GM23338 (cell line): ENCODE results near the gene SEC61G. TPM values are rescaled to one million over a fixed set of nuclear protein-coding genes. Genes with fewer than 3 reads are reported as not detected.

Experiments
- ATAC-seq: fragments of 200-7000 bp; cut with Tn5 transposase; 3 replicates; pipeline ENCODE4 v1.9.1; 2020
- DNase-seq: peaks from one replicate; pipeline ENCODE4 v3.0.0-alpha.2; 2015; ENCODE audit warnings: low spot score
- H2AFZ ChIP-seq: fragments of 200-600 bp; sonication (generic); 2 replicates; pipeline ENCODE4 v1.8.0; 2016; ENCODE audit warnings: antibody characterized with exemption, mild to moderate bottlenecking, moderate library complexity
- H3F3A ChIP-seq: fragments of 200-600 bp; sonication (generic); replicated peaks from 2 replicates; pipeline ENCODE4 v1.8.0; 2017; ENCODE audit warnings: antibody characterized with exemption, mixed run types, low read depth
- H3K27ac ChIP-seq: fragments of 200-600 bp; sonication (generic); 2 replicates; pipeline ENCODE4 v1.6.1; 2016; ENCODE audit warnings: low read depth
- H3K27me3 ChIP-seq: fragments of 200-600 bp; sonication (generic); 2 replicates; pipeline ENCODE4 v1.8.0; 2016; ENCODE audit warnings: mild to moderate bottlenecking, mixed run types, moderate library complexity; ENCODE audit not compliant: insufficient read depth
- H3K36me3 ChIP-seq: fragments of 200-600 bp; sonication (generic); 2 replicates; pipeline ENCODE4 v1.8.0; 2016; ENCODE audit warnings: mild to moderate bottlenecking; ENCODE audit not compliant: insufficient read depth
- H3K4me1 ChIP-seq: fragments of 200-600 bp; sonication (generic); 2 replicates; pipeline ENCODE4 v1.8.0; 2016; ENCODE audit warnings: mild to moderate bottlenecking, moderate library complexity; ENCODE audit not compliant: insufficient read depth
- H3K4me2 ChIP-seq: fragments of 200-600 bp; sonication (generic); 2 replicates; pipeline ENCODE4 v1.7.1; 2017; ENCODE audit warnings: mixed run types
- H3K4me3 ChIP-seq: fragments of 200-600 bp; sonication (generic); 2 replicates; pipeline ENCODE4 v1.6.1; 2016; ENCODE audit warnings: mixed run types
- H3K79me2 ChIP-seq: fragments of 200-600 bp; sonication (generic); replicated peaks from 2 replicates; pipeline ENCODE4 v1.8.0; 2017; ENCODE audit warnings: mild to moderate bottlenecking; ENCODE audit not compliant: insufficient read depth
- H3K9me2 ChIP-seq: fragments of 200-600 bp; sonication (generic); 2 replicates; pipeline ENCODE4 v1.8.0; 2017; ENCODE audit not compliant: insufficient read depth
- H4K20me1 ChIP-seq: fragments of 200-600 bp; sonication (generic); replicated peaks from 2 replicates; pipeline ENCODE4 v1.8.0; 2017; ENCODE audit warnings: mild to moderate bottlenecking; ENCODE audit not compliant: insufficient read depth
- H3K27ac Mint-ChIP-seq: 2 replicates; pipeline ENCODE4 v1.8.0; 2020; ENCODE audit warnings: inconsistent platforms, mild to moderate bottlenecking, moderate library complexity, mixed read lengths
- H3K27me3 Mint-ChIP-seq: 3 replicates; pipeline ENCODE4 v1.8.0; 2022; ENCODE audit warnings: low read depth, mild to moderate bottlenecking, moderate library complexity, mixed read lengths, inconsistent platforms; ENCODE audit not compliant: insufficient read depth, poor library complexity
- H3K36me3 Mint-ChIP-seq: 3 replicates; pipeline ENCODE4 v1.8.0; 2021; ENCODE audit warnings: low read depth, mild to moderate bottlenecking, inconsistent platforms, moderate library complexity, mixed read lengths
- H3K4me1 Mint-ChIP-seq: 3 replicates; pipeline ENCODE4 v1.8.0; 2020; ENCODE audit warnings: mild to moderate bottlenecking, inconsistent platforms, mixed read lengths
- H3K4me3 Mint-ChIP-seq: 3 replicates; pipeline ENCODE4 v1.8.0; 2021; ENCODE audit warnings: moderate library complexity, mild to moderate bottlenecking, inconsistent platforms, mixed read lengths
- H3K9me3 Mint-ChIP-seq: 3 replicates; pipeline ENCODE4 v1.8.0; 2020; ENCODE audit warnings: moderate library complexity, mild to moderate bottlenecking, inconsistent platforms, mixed read lengths
- CREB1 ChIP-seq: fragments of 250-450 bp; sonication (Bioruptor Pico); IDR thresholded peaks from 2 replicates; pipeline ENCODE4 v1.5.0; 2020; ENCODE audit warnings: low read depth, mild to moderate bottlenecking, moderate library complexity
- CTCF ChIP-seq, 2 experiments: fragments of 200-600 bp in 1 of 2; sonication (generic) in 1 of 2; conservative IDR thresholded peaks; 2 replicates each; pipeline versions ENCODE4 v1.5.1 to v1.6.1; 2016 to 2017; ENCODE audit warnings: antibody characterized with exemption in 2 of 2, low read depth in 2 of 2, mild to moderate bottlenecking in 2 of 2, moderate library complexity in 1 of 2
- ETS1 ChIP-seq: IDR thresholded peaks from 2 replicates; pipeline ENCODE4 v1.6.1; 2016; ENCODE audit warnings: antibody characterized with exemption
- NANOG ChIP-seq: IDR thresholded peaks from 2 replicates; pipeline ENCODE4 v1.6.1; 2016; ENCODE audit warnings: antibody characterized with exemption, borderline replicate concordance
- polyA plus RNA-seq: library from polyadenylated mRNA; unstranded; fragments of >200 nt; fragmentation: Nextera tagmentation; extraction: Ambion mirVana; gene quantifications from 2 replicates; pipeline ENCODE4 v1.2.1, GENCODE V29; 2016
- total RNA-seq: library from RNA; depleted of rRNA; stranded (reverse); fragments of >200 nt; shearing (Covaris generic); gene quantifications from 2 replicates; pipeline ENCODE4 v1.2.3, GENCODE V29; 2014

SEC61G gene
- total and polyA plus RNA-seq, 2 experiments from 2014 or later = 350 to 497 TPM

GRCh38 chr7:54788664-54789063 lies 29.7 kb upstream of the SEC61G start:
- Histone ChIP-seq H3K4me1 (0 out of 2 replicates have a peak, but pooled peaks cover 4% of the 10 kb centered on the region), H3K4me3 (no peak overlapping the region), H3K27me3 (no peaks in the 10 kb centered on the region), H4K20me1 (no peaks in the 10 kb centered on the region), H3K79me2 (no peaks in the 10 kb centered on the region), H3K27ac (no peak overlapping the region), H3K4me2 (no peak overlapping the region), H3K9me2 (peaks cover 9% of the 10 kb centered on the region), H3K36me3 (no peaks in the 10 kb centered on the region), H2AFZ (no peak overlapping the region), H3F3A (no peaks in the 10 kb centered on the region)
- Mint-ChIP-seq H3K9me3 (no peaks in the 10 kb centered on the region), H3K27ac (no peak overlapping the region), H3K4me3 (no peak overlapping the region), H3K4me1 (peaks cover 9% of the 10 kb centered on the region; the same call in 2 of the 3 replicates), H3K36me3 (no peaks in the 10 kb centered on the region), H3K27me3 (peaks cover 5% of the 10 kb centered on the region)
- ATAC-seq = peak; percentile 93
- peak; percentile 81 for DNase-seq
- TF ChIP-seq CREB1 (CRISPR knock-in tag) (peak; percentile 42; the same call in 1 of the 2 replicates), ETS1 (no peak), NANOG (no peak), CTCF (conservative IDR thresholded peaks at IDR 0.05; ENCODE audit: low read depth in 2 of 2) (peak; percentile 69 to 77)

GRCh38 chr7:54785261-54785660 lies 26.2 kb upstream of the SEC61G start:
- H3K4me1 ChIP-seq = peaks cover 22% of the 10 kb centered on the region
- no peak overlapping the region for H3K27ac ChIP-seq
- Mint-ChIP-seq H3K27ac (no peak overlapping the region), H3K27me3 (peaks cover 8% of the 10 kb centered on the region), H3K4me1 (peaks cover 29% of the 10 kb centered on the region), H3K9me3 (no peaks in the 10 kb centered on the region), H3K36me3 (no peaks in the 10 kb centered on the region), H3K4me3 (no peak overlapping the region)
- H3K4me2 ChIP-seq = no peak overlapping the region
- ATAC-seq = no peak
- TF ChIP-seq NANOG = no peak
- peak; percentile 35 to 71 for TF ChIP-seq CTCF (conservative IDR thresholded peaks at IDR 0.05; ENCODE audit: low read depth in 2 of 2)
- no peaks in the 10 kb centered on the region for H4K20me1 ChIP-seq
- peaks cover 8% of the 10 kb centered on the region; the same call in 1 of the 2 replicates for H3K9me2 ChIP-seq
- H2AFZ ChIP-seq = no peak overlapping the region
- no peaks in the 10 kb centered on the region for H3F3A ChIP-seq
- no peak overlapping the region for H3K4me3 ChIP-seq
- no peaks in the 10 kb centered on the region for H3K27me3 ChIP-seq
- no peaks in the 10 kb centered on the region for H3K79me2 ChIP-seq
- H3K36me3 ChIP-seq = no peaks in the 10 kb centered on the region
- peak; percentile 37 for DNase-seq
